RWPE1 (cell line): ENCODE measurements around the gene MBOAT1.
A peak's percentile ranks its signal among the peaks of the same experiment; 100 is the strongest.

Experiments used
- CTCF ChIA-PET: fragments of 350-600 bp; sonication (Branson Sonifier 250); formaldehyde crosslinking; extraction: SDS; loops from one replicate; lab custom pipeline; 2021; lab: Yijun Ruan, JAX
- POLR2A ChIA-PET: fragments of 400-600 bp; formaldehyde crosslinking; extraction: SDS; loops from one replicate; lab custom pipeline; 2020; ENCODE audit warnings: antibody characterized with exemption; ENCODE audit not compliant: low non-redundant PET; lab: Yijun Ruan, JAX
- DNase-seq: peaks from one replicate; pipeline ENCODE4 v3.0.0; 2012; ENCODE audit warnings: low spot score
- H3K27ac ChIP-seq: fragments of 450-650 bp; 2 replicates; pipeline ENCODE4 v1.5.1; 2017
- TF ChIP-seq, protein P1 (sequence below): fragments of 450-650 bp; conservative IDR thresholded peaks from 2 replicates; pipeline ENCODE4 v1.5.1; 2017; ENCODE audit warnings: low read depth, mild to moderate bottlenecking

Gene MBOAT1, protein sequence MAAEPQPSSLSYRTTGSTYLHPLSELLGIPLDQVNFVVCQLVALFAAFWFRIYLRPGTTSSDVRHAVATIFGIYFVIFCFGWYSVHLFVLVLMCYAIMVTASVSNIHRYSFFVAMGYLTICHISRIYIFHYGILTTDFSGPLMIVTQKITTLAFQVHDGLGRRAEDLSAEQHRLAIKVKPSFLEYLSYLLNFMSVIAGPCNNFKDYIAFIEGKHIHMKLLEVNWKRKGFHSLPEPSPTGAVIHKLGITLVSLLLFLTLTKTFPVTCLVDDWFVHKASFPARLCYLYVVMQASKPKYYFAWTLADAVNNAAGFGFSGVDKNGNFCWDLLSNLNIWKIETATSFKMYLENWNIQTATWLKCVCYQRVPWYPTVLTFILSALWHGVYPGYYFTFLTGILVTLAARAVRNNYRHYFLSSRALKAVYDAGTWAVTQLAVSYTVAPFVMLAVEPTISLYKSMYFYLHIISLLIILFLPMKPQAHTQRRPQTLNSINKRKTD

DNA sequence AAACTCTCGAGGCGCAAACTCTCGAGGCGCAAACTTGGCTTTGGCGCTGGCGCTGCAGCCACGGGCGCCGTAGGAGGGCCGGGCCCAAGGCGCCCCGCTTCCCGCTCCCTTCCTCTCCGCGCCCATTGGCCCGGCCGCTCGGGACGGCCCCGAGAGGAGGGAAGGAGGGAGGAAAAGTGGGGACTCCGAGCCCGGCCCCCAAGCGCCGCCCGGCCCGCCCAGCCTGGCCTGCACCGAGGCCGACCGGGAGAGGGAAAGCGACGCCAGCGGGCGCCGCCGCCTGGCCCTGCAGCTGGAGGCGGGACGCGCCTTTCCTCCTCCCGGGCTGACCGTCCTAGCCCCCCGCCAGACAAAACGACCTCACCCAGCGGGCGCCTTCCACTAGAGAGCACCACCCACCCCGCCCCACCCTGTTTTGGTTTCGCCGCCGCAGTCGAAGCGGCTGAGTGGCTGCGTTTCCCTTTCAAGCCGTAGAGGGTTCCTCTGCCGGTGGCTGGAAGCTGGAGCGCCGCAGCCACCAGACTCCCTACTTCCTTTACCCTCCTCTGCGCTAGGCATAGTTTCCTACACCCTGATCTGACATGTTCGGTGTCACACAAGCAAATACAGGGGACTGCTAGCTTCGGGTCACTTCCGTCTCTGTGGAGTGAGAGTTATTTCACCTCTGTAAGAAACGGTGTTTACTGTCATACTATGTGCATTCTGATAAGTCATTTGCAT is at the start of gene MBOAT1:
TSS of gene MBOAT1 (minus strand) at position 78 of the 720 bp plus-strand sequence. CDS start 235 bp downstream, outside the sequence.
- TF ChIP-seq, protein P1, sequence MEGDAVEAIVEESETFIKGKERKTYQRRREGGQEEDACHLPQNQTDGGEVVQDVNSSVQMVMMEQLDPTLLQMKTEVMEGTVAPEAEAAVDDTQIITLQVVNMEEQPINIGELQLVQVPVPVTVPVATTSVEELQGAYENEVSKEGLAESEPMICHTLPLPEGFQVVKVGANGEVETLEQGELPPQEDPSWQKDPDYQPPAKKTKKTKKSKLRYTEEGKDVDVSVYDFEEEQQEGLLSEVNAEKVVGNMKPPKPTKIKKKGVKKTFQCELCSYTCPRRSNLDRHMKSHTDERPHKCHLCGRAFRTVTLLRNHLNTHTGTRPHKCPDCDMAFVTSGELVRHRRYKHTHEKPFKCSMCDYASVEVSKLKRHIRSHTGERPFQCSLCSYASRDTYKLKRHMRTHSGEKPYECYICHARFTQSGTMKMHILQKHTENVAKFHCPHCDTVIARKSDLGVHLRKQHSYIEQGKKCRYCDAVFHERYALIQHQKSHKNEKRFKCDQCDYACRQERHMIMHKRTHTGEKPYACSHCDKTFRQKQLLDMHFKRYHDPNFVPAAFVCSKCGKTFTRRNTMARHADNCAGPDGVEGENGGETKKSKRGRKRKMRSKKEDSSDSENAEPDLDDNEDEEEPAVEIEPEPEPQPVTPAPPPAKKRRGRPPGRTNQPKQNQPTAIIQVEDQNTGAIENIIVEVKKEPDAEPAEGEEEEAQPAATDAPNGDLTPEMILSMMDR: no peak
- CTCF ChIA-PET: interaction anchor here (0.6 to 0.7 kb wide), 2 partner anchors 27 to 86 kb away, joined by 3 to 5 read pairs; no protein-coding TSS in a partner anchor
- peak; percentile 82 for DNase-seq
- H3K27ac ChIP-seq: peak within 1 kb of the TSS; percentile 86
- POLR2A ChIA-PET: no interaction called here

DNA sequence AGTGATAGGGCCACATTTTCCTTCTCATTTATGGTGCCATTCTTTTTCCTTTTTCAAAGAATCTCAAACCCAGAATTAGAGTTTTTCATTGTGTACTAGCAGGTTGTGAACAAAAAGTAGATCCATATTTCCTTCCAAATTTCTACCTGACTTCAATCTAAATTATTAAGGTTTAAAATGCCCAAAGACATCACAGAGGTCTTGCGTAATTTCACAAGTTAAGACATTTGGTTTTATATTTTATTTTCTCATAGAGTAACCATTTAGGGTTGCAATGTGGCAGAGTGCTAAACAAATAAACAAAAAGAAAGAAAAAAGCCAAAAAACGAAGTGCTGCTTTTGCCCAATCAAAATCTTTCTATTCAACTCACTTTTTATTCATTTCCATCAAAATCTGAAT is 49.4 kb upstream of the MBOAT1 start:
- ChIA-PET CTCF (no interaction called here), POLR2A (no interaction called here)
- H3K27ac ChIP-seq: no peak overlapping the region
- TF ChIP-seq, protein P1: no peak
- no peak for DNase-seq

DNA sequence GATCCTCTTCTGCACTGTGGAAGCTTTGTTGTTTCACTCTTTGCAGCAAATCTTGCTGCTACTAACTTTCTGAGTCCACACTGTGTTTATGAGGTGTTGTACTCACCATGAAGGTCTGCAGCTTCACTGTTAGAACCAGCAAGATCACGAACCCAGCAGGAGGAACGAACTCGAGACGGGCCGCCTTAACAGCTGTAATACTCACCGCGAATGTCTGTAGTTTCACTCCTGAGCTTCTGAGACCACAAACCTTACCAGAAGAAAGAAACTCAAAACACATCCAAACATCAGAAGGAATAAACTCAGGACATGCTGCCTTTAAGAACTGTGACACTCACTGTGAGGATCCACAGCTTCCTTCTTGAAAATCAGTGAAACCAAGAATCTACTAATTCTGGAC is 48.1 kb upstream of the MBOAT1 start:
- CTCF ChIA-PET: no interaction called here
- TF ChIP-seq, protein P1: no peak
- POLR2A ChIA-PET: no interaction called here
- DNase-seq: no peak
- H3K27ac ChIP-seq: no peak overlapping the region

DNA sequence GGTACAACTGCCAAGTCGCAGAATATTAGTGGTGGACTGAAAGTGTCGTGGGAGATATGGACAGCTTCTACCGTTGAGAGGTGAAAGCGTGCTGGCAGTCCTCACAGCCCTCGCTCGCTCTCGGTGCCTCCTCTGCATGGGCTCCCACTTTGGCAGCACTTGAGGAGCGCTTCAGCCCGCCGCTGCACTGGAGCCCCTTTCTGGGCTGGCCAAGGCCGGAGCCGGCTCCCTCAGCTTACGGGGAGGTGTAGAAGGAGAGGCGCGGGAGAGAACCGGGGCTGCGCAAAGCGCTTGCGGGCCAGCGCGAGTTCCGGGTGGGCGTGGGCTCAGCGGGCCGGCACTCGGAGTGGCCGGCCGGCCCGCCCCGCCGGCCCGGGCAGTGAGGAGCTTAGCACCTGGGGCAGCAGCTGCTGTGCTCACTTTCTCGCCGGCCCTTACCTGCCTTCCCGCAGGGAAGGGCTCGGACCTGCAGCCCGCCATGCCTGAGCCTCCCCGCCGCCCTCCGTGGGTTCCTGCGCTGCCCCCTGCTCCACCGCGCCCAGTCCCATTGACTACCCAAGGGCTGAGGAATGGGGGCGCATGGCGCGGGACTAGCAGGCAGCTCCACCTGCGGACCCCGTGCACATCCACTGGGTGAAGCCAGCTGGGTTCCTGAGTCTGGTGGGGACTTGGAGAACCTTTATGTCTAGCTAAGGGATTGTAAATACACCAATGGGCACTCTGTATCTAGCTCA is 47.2 kb upstream of the MBOAT1 start:
- DNase-seq: no peak
- H3K27ac ChIP-seq: no peak overlapping the region
- ChIA-PET CTCF (no interaction called here), POLR2A (no interaction called here)
- TF ChIP-seq, protein P1: no peak

DNA sequence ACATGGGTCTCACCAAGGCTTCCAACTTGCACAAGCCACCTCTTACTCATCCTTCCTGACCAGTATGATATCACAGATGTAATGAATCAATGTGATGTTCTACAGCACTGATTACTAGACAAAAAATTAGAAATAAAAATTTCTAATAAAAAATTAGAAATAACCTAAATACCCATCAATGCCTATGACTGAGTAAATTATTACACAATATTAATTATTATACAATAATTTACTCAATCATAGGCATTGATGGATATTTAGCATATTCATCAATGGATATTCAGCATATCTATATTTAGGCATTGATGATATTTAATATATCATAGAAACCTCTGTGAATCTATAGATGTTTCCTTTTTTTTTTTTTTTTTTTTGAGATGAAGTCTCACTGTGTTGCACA is 43.2 kb upstream of the MBOAT1 start:
- no peak overlapping the region for H3K27ac ChIP-seq
- ChIA-PET CTCF (interaction anchor here (0.7 kb wide), 1 partner anchor 146 kb away, joined by 3 read pairs; no protein-coding TSS in a partner anchor), POLR2A (no interaction called here)
- no peak for DNase-seq
- TF ChIP-seq, protein P1: no peak

DNA sequence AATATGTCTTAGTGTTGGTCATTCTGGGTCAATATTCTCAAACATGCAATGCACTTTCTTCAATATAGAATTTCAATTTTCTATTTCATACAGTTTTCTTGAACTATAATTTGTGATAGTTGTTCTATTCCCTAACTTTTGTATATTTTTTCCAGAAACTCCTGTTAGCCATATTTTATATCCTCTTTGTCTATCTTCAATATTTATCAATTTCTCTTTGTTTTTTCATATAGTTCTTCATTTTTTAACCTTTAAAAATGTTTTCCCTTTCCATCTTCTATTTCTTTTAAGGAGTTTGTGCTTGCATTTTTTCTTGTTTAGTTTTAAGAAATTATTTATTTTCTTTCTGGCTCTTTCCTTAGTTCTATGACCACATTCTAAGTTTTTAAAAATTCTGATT is 42.0 kb upstream of the MBOAT1 start:
- CTCF ChIA-PET: no interaction called here
- POLR2A ChIA-PET: no interaction called here
- H3K27ac ChIP-seq: no peak overlapping the region
- DNase-seq: no peak
- TF ChIP-seq, protein P1: no peak
